Hepatocyte (in vitro differentiated cells): ENCODE measurements around the gene ZFHX3. TPM values are rescaled to one million over a fixed set of nuclear protein-coding genes. Genes with fewer than 3 reads are reported as not detected.
A peak's percentile ranks its signal among the peaks of the same experiment; 100 is the strongest.
"Not testable (repeated sequence)": the region's sequence is repeated elsewhere in the genome, so short reads cannot be mapped to it uniquely, and the experiment has no call there.

ENCODE experiments used
- DNase-seq: peaks from one replicate; pipeline ENCODE4 v3.0.0-alpha.2; 2016; ENCODE audit warnings: low spot score
- H2AFZ ChIP-seq: fragments of 200-600 bp; sonication (generic); 2 replicates; pipeline ENCODE4 v1.6.0; 2016; ENCODE audit warnings: antibody characterized with exemption, mild to moderate bottlenecking
- H3K27ac ChIP-seq: fragments of 200-600 bp; sonication (generic); 2 replicates; pipeline ENCODE4 v1.5.1; 2016; ENCODE audit warnings: mild to moderate bottlenecking
- H3K27me3 ChIP-seq: fragments of 200-600 bp; sonication (generic); 2 replicates; pipeline ENCODE4 v1.6.1; 2016
- H3K36me3 ChIP-seq: fragments of 200-600 bp; sonication (generic); replicated peaks from 2 replicates; pipeline ENCODE4 v1.5.1; 2016; ENCODE audit warnings: low read depth; ENCODE audit not compliant: insufficient read depth
- H3K4me1 ChIP-seq: fragments of 200-600 bp; sonication (generic); 2 replicates; pipeline ENCODE4 v1.5.1; 2016; ENCODE audit warnings: mild to moderate bottlenecking, moderate library complexity; ENCODE audit not compliant: insufficient read depth
- H3K4me2 ChIP-seq: fragments of 200-600 bp; sonication (generic); 2 replicates; pipeline ENCODE4 v1.6.0; 2016
- H3K4me3 ChIP-seq: fragments of 200-600 bp; sonication (generic); 2 replicates; pipeline ENCODE4 v1.5.1; 2016; ENCODE audit warnings: mild to moderate bottlenecking
- H3K79me2 ChIP-seq: fragments of 200-600 bp; sonication (generic); 2 replicates; pipeline ENCODE4 v1.6.0; 2017; ENCODE audit warnings: mild to moderate bottlenecking
- H3K9me2 ChIP-seq: fragments of 200-600 bp; sonication (generic); replicated peaks from 2 replicates; pipeline ENCODE4 v1.6.0; 2017; ENCODE audit warnings: mild to moderate bottlenecking; ENCODE audit not compliant: insufficient read depth
- H3K9me3 ChIP-seq: fragments of 200-600 bp; sonication (generic); 2 replicates; pipeline ENCODE4 v1.5.1; 2016; ENCODE audit warnings: low read depth, mild to moderate bottlenecking
- H4K20me1 ChIP-seq: fragments of 200-600 bp; sonication (generic); 2 replicates; pipeline ENCODE4 v1.6.0; 2016; ENCODE audit warnings: mild to moderate bottlenecking; ENCODE audit not compliant: insufficient read depth, poor library complexity, severe bottlenecking
- CTCF ChIP-seq: fragments of 200-600 bp; sonication (generic); IDR thresholded peaks from 2 replicates; pipeline ENCODE4 v1.5.1; 2016; ENCODE audit warnings: antibody characterized with exemption, mild to moderate bottlenecking; ENCODE audit not compliant: poor library complexity
- EZH2 ChIP-seq: fragments of 200-600 bp; sonication (generic); IDR thresholded peaks from 2 replicates; pipeline ENCODE4 v1.6.1; 2016; ENCODE audit warnings: antibody characterized with exemption, mild to moderate bottlenecking, borderline replicate concordance
- EZH2phosphoT487 ChIP-seq: fragments of 200-600 bp; sonication (generic); IDR thresholded peaks from one replicate; pipeline ENCODE4 v1.6.1; 2018; ENCODE audit warnings: antibody characterized with exemption, mild to moderate bottlenecking, low read depth, moderate library complexity; ENCODE audit not compliant: unreplicated experiment, severe bottlenecking
- WGBS: methylation state at CpG from one replicate; pipeline ENCODE4 v1.1.6; 2016; ENCODE audit warnings: low lambda C conversion rate; ENCODE audit errors: missing lambda C conversion rate; 5-methylcytosine and 5-hydroxymethylcytosine counted together
- polyA plus RNA-seq: library from polyadenylated mRNA; unstranded; fragments of >200 nt; fragmentation: Nextera tagmentation; extraction: Ambion mirVana; gene quantifications from 2 replicates; pipeline ENCODE4 v1.2.1, GENCODE V29; 2016
- total RNA-seq: library from RNA; depleted of rRNA; stranded (reverse); fragments of >200 nt; gene quantifications from 2 replicates; pipeline ENCODE4 v1.2.3, GENCODE V29; 2014

ZFHX3 gene
- total and polyA plus RNA-seq, 2 experiments from 2014 or later = 6.4 to 11.6 TPM

- TF ChIP-seq EZH2 (no peak), EZH2phosphoT487 (no peak), CTCF (no peak)
- 48% methylated on average over 11 of the region's 11 CpGs for WGBS
- Histone ChIP-seq H3K79me2 (peaks cover 88% of the 10 kb centered on the region), H3K4me3 (no peak overlapping the region), H3K27ac (peak overlapping the region; percentile 65), H3K9me3 (no peaks in the 10 kb centered on the region), H3K4me2 (peak overlapping the region; percentile 65), H3K36me3 (no peaks in the 10 kb centered on the region), H2AFZ (no peak overlapping the region), H3K9me2 (no peaks in the 10 kb centered on the region), H3K27me3 (no peaks in the 10 kb centered on the region), H3K4me1 (peaks cover 53% of the 10 kb centered on the region), H4K20me1 (peaks cover 8% of the 10 kb centered on the region)
- DNase-seq = peak; percentile 48
These were observed 51.5 kb downstream of the ZFHX3 start for GRCh38 chr16:72996291-72997062.

- 84% methylated on average over 9 of the region's 9 CpGs for WGBS
These were observed 52.1 kb downstream of the ZFHX3 start for GRCh38 chr16:72995882-72996270.

GRCh38 chr16:72995151-72995881 lies 52.6 kb downstream of the ZFHX3 start:
- no peak for TF ChIP-seq EZH2
- TF ChIP-seq EZH2phosphoT487 = no peak
- TF ChIP-seq CTCF = peak; percentile 13
- Histone ChIP-seq H3K27me3 (no peaks in the 10 kb centered on the region), H3K4me2 (no peak overlapping the region), H2AFZ (no peak overlapping the region), H3K79me2 (peaks cover 90% of the 10 kb centered on the region), H3K9me2 (no peaks in the 10 kb centered on the region), H3K36me3 (no peaks in the 10 kb centered on the region), H3K9me3 (no peaks in the 10 kb centered on the region), H3K4me3 (no peak overlapping the region), H4K20me1 (peaks cover 8% of the 10 kb centered on the region), H3K4me1 (peaks cover 63% of the 10 kb centered on the region), H3K27ac (peak overlapping the region; percentile 65)
- no peak for DNase-seq
- WGBS = 79% methylated on average over 18 of the region's 18 CpGs

More at GRCh38 chr16:72995882-72996270, 52.1 kb downstream of the ZFHX3 start:
- not testable (repeated sequence) for H3K9me3 ChIP-seq, H3K36me3 ChIP-seq, H3K4me3 ChIP-seq, H3K9me2 ChIP-seq, H4K20me1 ChIP-seq, H2AFZ ChIP-seq, DNase-seq, H3K27me3 ChIP-seq
- peaks cover 59% of the 10 kb centered on the region for H3K4me1 ChIP-seq
- peak overlapping the region; percentile 65 for H3K27ac ChIP-seq
- peak overlapping the region; percentile 65 for H3K4me2 ChIP-seq
- peaks cover 88% of the 10 kb centered on the region for H3K79me2 ChIP-seq

- no peaks in the 10 kb centered on the region for H3K9me2 ChIP-seq
- H3K36me3 ChIP-seq = no peaks in the 10 kb centered on the region
- no peaks in the 10 kb centered on the region for H3K27me3 ChIP-seq
- 29% methylated on average over 6 of the region's 6 CpGs for WGBS
- DNase-seq = peak; percentile 29
- H3K4me2 ChIP-seq = peak overlapping the region; percentile 54
- H3K9me3 ChIP-seq = no peaks in the 10 kb centered on the region
- no peak overlapping the region for H3K4me3 ChIP-seq
- no peak for TF ChIP-seq EZH2
- no peak for TF ChIP-seq EZH2phosphoT487
- TF ChIP-seq CTCF = no peak
- H3K27ac ChIP-seq = peak overlapping the region; percentile 30
- H3K79me2 ChIP-seq = peaks cover 92% of the 10 kb centered on the region
- H4K20me1 ChIP-seq = peaks cover 7% of the 10 kb centered on the region
- H2AFZ ChIP-seq = no peak overlapping the region
- peaks cover 74% of the 10 kb centered on the region for H3K4me1 ChIP-seq
These were observed 55.8 kb downstream of the ZFHX3 start for GRCh38 chr16:72992142-72992601.
